SK-N-SH (cell line): ENCODE data around the gene ADAMTS2. TPM values are rescaled to one million over a fixed set of nuclear protein-coding genes. Genes with fewer than 3 reads are reported as not detected.

Experiments used
- CTCF ChIA-PET: fragments of 300-600, 350-600 bp; formaldehyde crosslinking; extraction: SDS; loops from one replicate; lab custom pipeline; 2021; lab: Yijun Ruan, JAX
- POLR2A ChIA-PET: fragments of 350-600 bp; sonication (Branson Sonifier 250); formaldehyde crosslinking; extraction: SDS; loops from one replicate; lab custom pipeline; 2020; ENCODE audit warnings: antibody characterized with exemption, inconsistent platforms; lab: Yijun Ruan, JAX
- DNase-seq: peaks from one replicate; pipeline ENCODE4 v3.0.0; 2012
- H2AFZ ChIP-seq: fragments of 200-600 bp; sonication (generic); 2 replicates; pipeline ENCODE4 v1.8.1; 2016; ENCODE audit warnings: antibody characterized with exemption, mild to moderate bottlenecking, low read depth
- H3F3A ChIP-seq: fragments of 200-600 bp; sonication (generic); replicated peaks from 2 replicates; pipeline ENCODE3; 2016; ENCODE audit warnings: antibody characterized with exemption, mild to moderate bottlenecking; ENCODE audit not compliant: insufficient read depth
- H3K27ac ChIP-seq, 2 experiments: fragments of 200-500 bp in 1 of 2; fragments of 200-600 bp in 1 of 2; sonication (Bioruptor generic) in 1 of 2; sonication (generic), shearing (Covaris generic) in 1 of 2; 2 replicates each; pipeline versions ENCODE4 v1.5.1 to v1.6.1; 2014 to 2016; ENCODE audit warnings: low read depth in 2 of 2, inconsistent platforms in 1 of 2, low read length in 1 of 2, mild to moderate bottlenecking in 1 of 2, mixed read lengths in 1 of 2
- H3K27me3 ChIP-seq: fragments of 200-600 bp; sonication (generic), shearing (Covaris generic); 2 replicates; pipeline ENCODE4 v1.6.1; 2016; ENCODE audit warnings: mixed run types; ENCODE audit not compliant: insufficient read depth
- H3K36me3 ChIP-seq, 2 experiments: fragments of 200-500 bp in 1 of 2; fragments of 200-600 bp in 1 of 2; sonication (Bioruptor generic) in 1 of 2; sonication (generic) in 1 of 2; replicated peaks in 1 of 2; 2 replicates each; pipeline versions ENCODE3 to v1.5.1; 2014 to 2016; ENCODE audit warnings: low read length in 1 of 2, mild to moderate bottlenecking in 1 of 2; ENCODE audit not compliant: insufficient read depth in 2 of 2, control insufficient read depth in 1 of 2
- H3K4me1 ChIP-seq, 2 experiments: fragments of 200-500 bp in 1 of 2; fragments of 200-600 bp in 1 of 2; sonication (Bioruptor generic) in 1 of 2; sonication (generic), shearing (Covaris generic) in 1 of 2; 2 replicates each; pipeline versions ENCODE4 v1.5.1 to v1.6.1; 2014 to 2016; ENCODE audit warnings: low read depth in 1 of 2, low read length in 1 of 2, mixed run types in 1 of 2; ENCODE audit not compliant: insufficient read depth in 2 of 2, control insufficient read depth in 1 of 2
- H3K4me2 ChIP-seq: fragments of 200-600 bp; sonication (generic), shearing (Covaris generic); 2 replicates; pipeline ENCODE4 v1.6.1; 2017; ENCODE audit warnings: mixed run types
- H3K4me3 ChIP-seq, 2 experiments: fragments of 200-500 bp in 1 of 2; fragments of 200-600 bp in 1 of 2; sonication (Bioruptor generic) in 1 of 2; sonication (generic), shearing (Covaris generic) in 1 of 2; 2 replicates each; pipeline versions ENCODE4 v1.5.1 to v1.8.1; 2014 to 2016; ENCODE audit warnings: low read depth in 2 of 2, inconsistent platforms in 1 of 2, low read length in 1 of 2, mild to moderate bottlenecking in 1 of 2, mixed read lengths in 1 of 2, moderate library complexity in 1 of 2
- H3K79me2 ChIP-seq: fragments of 200-600 bp; sonication (generic); 2 replicates; pipeline ENCODE4 v1.8.1; 2017; ENCODE audit warnings: mild to moderate bottlenecking; ENCODE audit not compliant: insufficient read depth
- H3K9ac ChIP-seq: fragments of 200-600 bp; sonication (generic); 2 replicates; pipeline ENCODE4 v1.6.1; 2017; ENCODE audit warnings: mixed run types
- H3K9me2 ChIP-seq: fragments of 200-600 bp; sonication (generic); 2 replicates; pipeline ENCODE4 v1.6.1; 2017; ENCODE audit warnings: mixed run types
- H3K9me3 ChIP-seq: fragments of 200-600 bp; sonication (generic); 2 replicates; pipeline ENCODE4 v1.6.1; 2017; ENCODE audit warnings: mixed run types, mild to moderate bottlenecking, moderate library complexity
- H4K20me1 ChIP-seq: fragments of 200-600 bp; sonication (generic); 2 replicates; pipeline ENCODE4 v1.6.1; 2017; ENCODE audit warnings: mild to moderate bottlenecking, mixed run types; ENCODE audit not compliant: insufficient read depth
- CTCF ChIP-seq: fragments of 200-600 bp; sonication (generic); IDR thresholded peaks from 2 replicates; pipeline ENCODE4 v1.6.1; 2017; ENCODE audit warnings: antibody characterized with exemption, mild to moderate bottlenecking, moderate library complexity
- ELF1 ChIP-seq: IDR thresholded peaks from 2 replicates; pipeline ENCODE4 v1.4.0; 2012
- EP300 ChIP-seq, 2 experiments: IDR thresholded peaks; 2 replicates each; pipeline versions ENCODE4 v1.4.0 to v1.6.1; 2012; ENCODE audit warnings: borderline replicate concordance in 1 of 2, low read depth in 1 of 2, low read length in 1 of 2
- EZH2phosphoT487 ChIP-seq: fragments of 200-600 bp; sonication (generic); IDR thresholded peaks from 2 replicates; pipeline ENCODE4 v1.6.1; 2017; ENCODE audit warnings: low read depth, mixed run types, mild to moderate bottlenecking, antibody characterized with exemption, moderate library complexity, borderline replicate concordance
- FOXJ3 ChIP-seq: sonication (generic); formaldehyde crosslinking; IDR thresholded peaks from 2 replicates; pipeline ENCODE4 v1.5.1; 2020; ENCODE audit warnings: mild to moderate bottlenecking, missing genetic modification reagents
- GABPA ChIP-seq: IDR thresholded peaks from 2 replicates; pipeline ENCODE4 v1.4.0; 2012; ENCODE audit warnings: low read depth, mild to moderate bottlenecking
- JUND ChIP-seq: IDR thresholded peaks from 2 replicates; pipeline ENCODE4 v1.4.0; 2012
- RAD21 ChIP-seq: IDR thresholded peaks from 2 replicates; pipeline ENCODE4 v1.6.1; 2012; ENCODE audit warnings: mild to moderate bottlenecking, low read length
- RXRA ChIP-seq: IDR thresholded peaks from 2 replicates; pipeline ENCODE4 v1.4.0; 2012; ENCODE audit warnings: low read depth, mild to moderate bottlenecking, borderline replicate concordance
- SIN3A ChIP-seq: IDR thresholded peaks from 2 replicates; pipeline ENCODE4 v1.6.1; 2012; ENCODE audit warnings: low read depth, mild to moderate bottlenecking, low read length, moderate library complexity, borderline replicate concordance
- TCF12 ChIP-seq: IDR thresholded peaks from 2 replicates; pipeline ENCODE4 v1.4.0; 2012
- TEAD4 ChIP-seq: IDR thresholded peaks from 2 replicates; pipeline ENCODE4 v1.4.0; 2012; ENCODE audit warnings: mild to moderate bottlenecking, borderline replicate concordance; ENCODE audit not compliant: insufficient read depth
- USF1 ChIP-seq: IDR thresholded peaks from 2 replicates; pipeline ENCODE4 v1.4.0; 2012; ENCODE audit warnings: low read depth, borderline replicate concordance
- WGBS: methylation state at CpG from one replicate; pipeline ENCODE4 v1.1.6; 2017; ENCODE audit warnings: low lambda C conversion rate; 5-methylcytosine and 5-hydroxymethylcytosine counted together
- polyA plus RNA-seq, 3 experiments: library from polyadenylated mRNA; depleted of rRNA; stranded (reverse); fragments of >200 nt; gene quantifications; 2 replicates each; pipeline ENCODE4 v1.2.3, GENCODE V29; 2012
- TF ChIP-seq, protein P1 (sequence below): fragments of 150-350 bp; IDR thresholded peaks from 2 replicates; pipeline ENCODE4 v1.6.1; 2017; ENCODE audit warnings: antibody characterized with exemption, low read length, low read depth, borderline replicate concordance
- TF ChIP-seq, protein P2 (sequence below): fragments of 150-350 bp; IDR thresholded peaks from 2 replicates; pipeline ENCODE4 v1.6.1; 2016; ENCODE audit warnings: mild to moderate bottlenecking, low read depth, low read length

ADAMTS2 gene
- polyA plus RNA-seq, 1 of the 3 experiments (the other 2 are of a cell fraction): 0.12 TPM

DNA sequence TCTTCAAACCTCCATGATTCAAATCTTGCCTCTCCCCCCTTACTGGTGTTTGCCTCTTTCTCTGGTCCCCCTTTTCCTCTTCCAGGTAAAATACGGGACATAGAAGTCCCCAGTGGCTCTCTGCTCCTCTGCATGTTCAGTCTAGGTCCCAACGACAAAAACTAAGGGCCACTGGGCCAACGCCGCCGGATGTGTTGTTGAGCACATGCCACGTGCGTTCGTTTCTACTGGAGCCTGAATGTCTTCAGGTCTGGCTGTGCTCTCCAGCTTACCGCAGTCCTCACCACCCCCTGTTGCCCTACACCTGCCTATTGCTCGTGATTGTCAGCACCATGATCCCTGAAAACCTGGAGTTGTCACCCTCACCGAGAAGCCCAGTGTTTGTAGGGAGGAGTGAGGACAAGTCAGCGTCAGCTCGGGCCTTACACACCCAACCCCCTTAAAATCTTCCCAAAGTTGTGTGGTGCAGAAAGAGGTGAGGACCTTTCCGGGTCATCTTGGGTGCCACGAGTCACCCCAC is 2.8 kb upstream of the ADAMTS2 start:
- ChIA-PET CTCF (interaction anchor here (1.2 to 1.5 kb wide), 2 partner anchors 12 to 145 kb away, joined by 4 to 5 read pairs; no protein-coding TSS in a partner anchor), POLR2A (no interaction called here)
- no peak for DNase-seq
- Histone ChIP-seq H2AFZ (no peak overlapping the region), H3K9ac (no peak overlapping the region), H3K4me3 (no peak overlapping the region)
- TF ChIP-seq EP300 (IDR thresholded peaks at IDR 0.05; ENCODE audit: borderline replicate concordance in 1 of 2, low read depth in 1 of 2, low read length in 1 of 2) (no peak), USF1 (no peak), RAD21 (no peak), SIN3A (no peak), TEAD4 (no peak), EZH2phosphoT487 (no peak), CTCF (no peak), GABPA (no peak), ELF1 (no peak), TCF12 (no peak), RXRA (no peak)
- TF ChIP-seq, protein P1, sequence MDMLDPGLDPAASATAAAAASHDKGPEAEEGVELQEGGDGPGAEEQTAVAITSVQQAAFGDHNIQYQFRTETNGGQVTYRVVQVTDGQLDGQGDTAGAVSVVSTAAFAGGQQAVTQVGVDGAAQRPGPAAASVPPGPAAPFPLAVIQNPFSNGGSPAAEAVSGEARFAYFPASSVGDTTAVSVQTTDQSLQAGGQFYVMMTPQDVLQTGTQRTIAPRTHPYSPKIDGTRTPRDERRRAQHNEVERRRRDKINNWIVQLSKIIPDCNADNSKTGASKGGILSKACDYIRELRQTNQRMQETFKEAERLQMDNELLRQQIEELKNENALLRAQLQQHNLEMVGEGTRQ: no peak
- TF ChIP-seq, all 33 proteins: peak for 0
- H3K79me2 ChIP-seq: no peaks in the 10 kb centered on the region
- no peaks in the 10 kb centered on the region for H3F3A ChIP-seq
- no peaks in the 10 kb centered on the region for H3K27me3 ChIP-seq
- WGBS: 34% methylated on average over 15 of the region's 15 CpGs
- H4K20me1 ChIP-seq: no peaks in the 10 kb centered on the region
- H3K4me1 ChIP-seq: peaks cover 0 to 19% of the 10 kb centered on the region in 2 experiments; a peak in 1 of 4 replicates
- H3K27ac ChIP-seq: no peak overlapping the region
- H3K36me3 ChIP-seq: no peaks in the 10 kb centered on the region
- no peaks in the 10 kb centered on the region for H3K9me3 ChIP-seq
- H3K4me2 ChIP-seq: no peak overlapping the region
- no peaks in the 10 kb centered on the region for H3K9me2 ChIP-seq

DNA sequence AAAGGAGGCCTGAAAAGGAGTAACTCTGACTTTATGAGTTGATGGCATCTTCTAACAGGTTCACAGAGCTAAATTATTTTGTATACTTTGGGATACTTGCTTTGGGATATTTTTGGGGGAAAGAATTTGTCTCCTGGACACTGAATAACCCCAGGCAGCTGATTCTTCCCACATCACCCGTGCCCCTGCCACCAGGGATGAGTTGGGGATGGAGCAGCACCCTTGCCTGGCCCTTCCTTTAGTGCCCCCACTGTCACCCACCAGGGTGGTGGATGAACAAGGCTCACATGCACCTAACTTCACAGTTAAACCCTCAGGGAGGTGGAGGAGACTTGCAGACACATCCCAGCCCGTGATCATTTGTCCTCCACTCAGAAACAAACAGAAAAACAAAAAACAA is 2.3 kb upstream of the ADAMTS2 start:
- Histone ChIP-seq H2AFZ (no peak overlapping the region), H3K36me3 (no peaks in the 10 kb centered on the region), H3K9me3 (no peaks in the 10 kb centered on the region), H4K20me1 (no peaks in the 10 kb centered on the region), H3K9ac (no peak overlapping the region), H3K27ac (no peak overlapping the region), H3K27me3 (no peaks in the 10 kb centered on the region), H3K4me3 (no peak overlapping the region), H3K9me2 (no peaks in the 10 kb centered on the region), H3K4me1 (peaks cover 0 to 23% of the 10 kb centered on the region in 2 experiments; a peak in 1 of 4 replicates), H3K4me2 (no peak overlapping the region), H3K79me2 (no peaks in the 10 kb centered on the region), H3F3A (no peaks in the 10 kb centered on the region)
- POLR2A ChIA-PET: no interaction called here
- 16% methylated on average over 2 of the region's 2 CpGs for WGBS
- CTCF ChIA-PET: interaction anchor here (1.4 to 1.5 kb wide), 2 partner anchors 13 to 146 kb away, joined by 4 read pairs; no protein-coding TSS in a partner anchor
- no peak for DNase-seq
- no peak for TF ChIP-seq FOXJ3
- no peak for TF ChIP-seq JUND
- TF ChIP-seq, protein P2, sequence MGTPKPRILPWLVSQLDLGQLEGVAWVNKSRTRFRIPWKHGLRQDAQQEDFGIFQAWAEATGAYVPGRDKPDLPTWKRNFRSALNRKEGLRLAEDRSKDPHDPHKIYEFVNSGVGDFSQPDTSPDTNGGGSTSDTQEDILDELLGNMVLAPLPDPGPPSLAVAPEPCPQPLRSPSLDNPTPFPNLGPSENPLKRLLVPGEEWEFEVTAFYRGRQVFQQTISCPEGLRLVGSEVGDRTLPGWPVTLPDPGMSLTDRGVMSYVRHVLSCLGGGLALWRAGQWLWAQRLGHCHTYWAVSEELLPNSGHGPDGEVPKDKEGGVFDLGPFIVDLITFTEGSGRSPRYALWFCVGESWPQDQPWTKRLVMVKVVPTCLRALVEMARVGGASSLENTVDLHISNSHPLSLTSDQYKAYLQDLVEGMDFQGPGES: no peak
